Astrocyte (in vitro differentiated cells and primary cell): ENCODE measurements around the gene ETS1. TPM values are rescaled to one million over a fixed set of nuclear protein-coding genes. Genes with fewer than 3 reads are reported as not detected.

Experiments used
- DNase-seq: peaks from one replicate; pipeline ENCODE4 v3.0.0-alpha.2; 2010; ENCODE audit warnings: low read depth
- FAIRE-seq: peaks from 2 replicates; lab custom pipeline; 2011; peaks lifted over from hg19 to GRCh38; lab: Jason Lieb, UNC
- H2AFZ ChIP-seq: 2 replicates; pipeline ENCODE4 v1.6.0; 2012; ENCODE audit warnings: low read depth, low read length, inconsistent platforms
- H3K27ac ChIP-seq: 2 replicates; pipeline ENCODE4 v1.5.1; 2011; ENCODE audit warnings: low read depth, low read length, inconsistent platforms
- H3K27me3 ChIP-seq: 2 replicates; pipeline ENCODE4 v1.6.0; 2011; ENCODE audit warnings: low read length, inconsistent platforms; ENCODE audit not compliant: insufficient read depth
- H3K36me3 ChIP-seq: 2 replicates; pipeline ENCODE4 v1.5.1; 2011; ENCODE audit warnings: low read length, inconsistent platforms; ENCODE audit not compliant: insufficient read depth
- H3K4me1 ChIP-seq: 2 replicates; pipeline ENCODE4 v1.5.1; 2011; ENCODE audit warnings: low read length, inconsistent platforms; ENCODE audit not compliant: insufficient read depth
- H3K4me2 ChIP-seq: 2 replicates; pipeline ENCODE4 v1.6.0; 2012; ENCODE audit warnings: low read length, inconsistent platforms
- H3K4me3 ChIP-seq: 2 replicates; pipeline ENCODE4 v1.5.1; 2011; ENCODE audit warnings: low read depth, mild to moderate bottlenecking, low read length, inconsistent platforms; ENCODE audit not compliant: insufficient read depth
- H3K79me2 ChIP-seq: 2 replicates; pipeline ENCODE4 v1.6.0; 2012; ENCODE audit warnings: mild to moderate bottlenecking, low read length, inconsistent platforms; ENCODE audit not compliant: insufficient read depth
- H3K9ac ChIP-seq: 2 replicates; pipeline ENCODE4 v1.6.0; 2012; ENCODE audit warnings: mild to moderate bottlenecking, low read length, inconsistent platforms
- H3K9me3 ChIP-seq: 2 replicates; pipeline ENCODE4 v1.5.1; 2012; ENCODE audit warnings: low read depth, mild to moderate bottlenecking, low read length, inconsistent platforms; ENCODE audit not compliant: insufficient read depth
- H4K20me1 ChIP-seq: 2 replicates; pipeline ENCODE4 v1.6.0; 2012; ENCODE audit warnings: low read length, inconsistent platforms; ENCODE audit not compliant: insufficient read depth
- H3K27ac Mint-ChIP-seq: one replicate; pipeline ENCODE4 v1.8.0; 2021; ENCODE audit warnings: mild to moderate bottlenecking, mixed read lengths; ENCODE audit not compliant: unreplicated experiment
- H3K27me3 Mint-ChIP-seq: one replicate; pipeline ENCODE4 v1.8.0; 2021; ENCODE audit warnings: low read depth, mixed read lengths; ENCODE audit not compliant: unreplicated experiment
- H3K36me3 Mint-ChIP-seq: one replicate; pipeline ENCODE4 v1.8.0; 2021; ENCODE audit warnings: low read depth, mixed read lengths; ENCODE audit not compliant: unreplicated experiment
- H3K4me1 Mint-ChIP-seq: one replicate; pipeline ENCODE4 v1.8.0; 2021; ENCODE audit warnings: low read depth, mixed read lengths; ENCODE audit not compliant: unreplicated experiment
- H3K4me3 Mint-ChIP-seq: one replicate; pipeline ENCODE4 v1.8.0; 2021; ENCODE audit warnings: mild to moderate bottlenecking, moderate library complexity, mixed read lengths; ENCODE audit not compliant: unreplicated experiment
- H3K9me3 Mint-ChIP-seq: one replicate; pipeline ENCODE4 v1.8.0; 2021; ENCODE audit warnings: mild to moderate bottlenecking, mixed read lengths; ENCODE audit not compliant: unreplicated experiment
- CTCF ChIP-seq: IDR thresholded peaks from 2 replicates; pipeline ENCODE4 v1.5.1; 2011; ENCODE audit warnings: low read depth, mild to moderate bottlenecking, inconsistent platforms, low read length, moderate library complexity; ENCODE audit not compliant: insufficient read depth
- EZH2 ChIP-seq: IDR thresholded peaks from 2 replicates; pipeline ENCODE4 v1.6.1; 2012; ENCODE audit warnings: mild to moderate bottlenecking, low read length, inconsistent platforms; ENCODE audit not compliant: insufficient read depth
- total RNA-seq: library from RNA; stranded (reverse); gene quantifications from 2 replicates; pipeline ENCODE4 v1.2.1, GENCODE V29; 2021

ETS1 gene
- total RNA-seq, 1 donor from 2014 or later: 107 TPM

- H3K9me3 ChIP-seq: no peaks in the 10 kb centered on the region
- Mint-ChIP-seq H3K36me3 (peaks cover 2% of the 10 kb centered on the region), H3K4me3 (peak overlapping the region; percentile 90), H3K27me3 (no peaks in the 10 kb centered on the region), H3K9me3 (no peaks in the 10 kb centered on the region), H3K27ac (peak overlapping the region; percentile 95), H3K4me1 (peaks cover 56% of the 10 kb centered on the region)
- H3K9ac ChIP-seq: peak overlapping the region; percentile 100
- TF ChIP-seq EZH2 (no peak), CTCF (no peak)
- H3K36me3 ChIP-seq: no peaks in the 10 kb centered on the region
- DNase-seq (no peak), FAIRE-seq (no peak)
- peak overlapping the region; percentile 94 for H3K4me3 ChIP-seq
- H2AFZ ChIP-seq: no peak overlapping the region
- no peaks in the 10 kb centered on the region for H3K27me3 ChIP-seq
- H3K4me2 ChIP-seq: peak overlapping the region; percentile 92
- peak overlapping the region; percentile 98 for H3K27ac ChIP-seq
- peaks cover 48% of the 10 kb centered on the region for H4K20me1 ChIP-seq
- H3K79me2 ChIP-seq: peaks cover 54% of the 10 kb centered on the region
- peaks cover 68% of the 10 kb centered on the region for H3K4me1 ChIP-seq
These were observed 65.7 kb downstream of the ETS1 start for GRCh38 chr11:128521682-128522054.

DNA sequence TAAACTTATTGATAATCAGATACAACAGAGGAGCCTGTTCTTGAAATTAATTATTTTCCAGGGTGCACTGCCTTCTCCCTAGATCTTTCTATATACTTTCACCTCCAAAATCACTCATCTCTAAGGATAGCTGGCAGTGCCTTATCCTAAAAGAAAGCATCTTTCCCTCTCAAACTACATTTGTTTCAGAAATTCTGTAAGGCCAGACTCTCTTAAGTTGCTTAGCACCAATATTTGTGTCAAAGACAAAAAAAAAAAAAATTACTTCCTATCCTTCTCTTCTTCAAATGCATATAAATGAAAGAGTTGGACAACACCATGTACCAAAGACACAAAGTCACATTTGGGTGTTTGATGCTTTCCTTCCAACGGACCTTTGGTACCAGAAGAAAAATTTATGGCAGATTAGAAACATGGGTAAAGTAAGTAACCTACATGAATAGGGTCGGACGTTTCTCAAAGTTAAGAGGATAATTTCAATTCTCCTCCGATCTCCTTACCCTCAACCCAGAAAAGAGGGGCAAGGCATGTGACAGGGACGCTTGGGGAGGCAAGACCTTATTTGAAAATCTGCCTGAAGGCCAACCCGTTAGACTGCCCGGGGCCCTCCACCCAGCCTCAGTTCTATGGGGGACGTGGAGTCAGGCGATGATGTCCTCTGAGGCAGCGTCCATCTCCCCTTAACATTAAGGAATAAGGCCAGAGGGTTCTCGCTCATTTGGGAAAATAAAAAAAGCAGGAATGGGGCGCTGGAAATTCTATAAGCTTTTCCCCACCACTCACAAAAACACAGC, 66.3 kb downstream of the ETS1 start:
- H3K4me3 Mint-ChIP-seq: peak overlapping the region; percentile 90
- peaks cover 53% of the 10 kb centered on the region for H4K20me1 ChIP-seq
- no peak overlapping the region for H2AFZ ChIP-seq
- no peaks in the 10 kb centered on the region for H3K27me3 Mint-ChIP-seq
- H3K4me3 ChIP-seq: peak overlapping the region; percentile 94
- no peak for FAIRE-seq
- no peak for TF ChIP-seq EZH2
- TF ChIP-seq CTCF: no peak
- H3K79me2 ChIP-seq: peaks cover 60% of the 10 kb centered on the region
- H3K27ac ChIP-seq: peak overlapping the region; percentile 98
- DNase-seq: no peak
- H3K9me3 Mint-ChIP-seq: no peaks in the 10 kb centered on the region
- peak overlapping the region; percentile 92 for H3K4me2 ChIP-seq
- H3K36me3 ChIP-seq: no peaks in the 10 kb centered on the region
- H3K9ac ChIP-seq: peak overlapping the region; percentile 100
- peak overlapping the region; percentile 95 for H3K27ac Mint-ChIP-seq
- H3K9me3 ChIP-seq: no peaks in the 10 kb centered on the region
- H3K27me3 ChIP-seq: no peaks in the 10 kb centered on the region
- H3K4me1 ChIP-seq: peaks cover 74% of the 10 kb centered on the region
- peaks cover 61% of the 10 kb centered on the region for H3K4me1 Mint-ChIP-seq
- peaks cover 2% of the 10 kb centered on the region for H3K36me3 Mint-ChIP-seq
